ENCODE measurements around the gene SCGB1D1. TPM values are rescaled to one million over a fixed set of nuclear protein-coding genes. Genes with fewer than 3 reads are reported as not detected.

Gene SCGB1D1
- total RNA-seq, 1 experiment from 2014 or later = not detected

DNA sequence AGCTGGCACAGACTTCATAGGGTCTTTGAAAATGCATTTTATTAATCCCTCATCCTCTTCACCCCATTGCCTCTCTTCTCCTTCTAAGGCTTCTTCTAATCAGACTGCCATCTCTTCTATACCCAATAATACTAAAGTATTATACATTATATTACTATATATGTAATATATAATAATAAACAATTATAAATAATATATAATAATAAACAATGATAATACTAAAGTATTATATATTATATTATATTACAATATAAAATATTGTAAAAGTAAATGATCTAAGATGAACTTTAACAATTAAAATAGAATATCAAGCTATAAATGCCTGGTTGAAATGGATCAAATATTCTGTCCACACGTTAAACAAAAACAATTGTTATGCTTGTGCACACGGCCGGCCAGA lies 31.5 kb downstream of the SCGB1D1 start:
- no peak for DNase-seq (ENCODE audit: unreplicated experiment)
- TF ChIP-seq, protein P1, sequence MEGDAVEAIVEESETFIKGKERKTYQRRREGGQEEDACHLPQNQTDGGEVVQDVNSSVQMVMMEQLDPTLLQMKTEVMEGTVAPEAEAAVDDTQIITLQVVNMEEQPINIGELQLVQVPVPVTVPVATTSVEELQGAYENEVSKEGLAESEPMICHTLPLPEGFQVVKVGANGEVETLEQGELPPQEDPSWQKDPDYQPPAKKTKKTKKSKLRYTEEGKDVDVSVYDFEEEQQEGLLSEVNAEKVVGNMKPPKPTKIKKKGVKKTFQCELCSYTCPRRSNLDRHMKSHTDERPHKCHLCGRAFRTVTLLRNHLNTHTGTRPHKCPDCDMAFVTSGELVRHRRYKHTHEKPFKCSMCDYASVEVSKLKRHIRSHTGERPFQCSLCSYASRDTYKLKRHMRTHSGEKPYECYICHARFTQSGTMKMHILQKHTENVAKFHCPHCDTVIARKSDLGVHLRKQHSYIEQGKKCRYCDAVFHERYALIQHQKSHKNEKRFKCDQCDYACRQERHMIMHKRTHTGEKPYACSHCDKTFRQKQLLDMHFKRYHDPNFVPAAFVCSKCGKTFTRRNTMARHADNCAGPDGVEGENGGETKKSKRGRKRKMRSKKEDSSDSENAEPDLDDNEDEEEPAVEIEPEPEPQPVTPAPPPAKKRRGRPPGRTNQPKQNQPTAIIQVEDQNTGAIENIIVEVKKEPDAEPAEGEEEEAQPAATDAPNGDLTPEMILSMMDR (IDR thresholded peaks at IDR 0.05; ENCODE audit: unreplicated experiment) = no peak
- Mint-ChIP-seq H3K4me3 (ENCODE audit: unreplicated experiment) (no peak overlapping the region), H3K9me3 (ENCODE audit: unreplicated experiment) (peaks cover 24% of the 10 kb centered on the region), H3K4me1 (ENCODE audit: insufficient read depth, unreplicated experiment) (no peaks in the 10 kb centered on the region), H3K27ac (ENCODE audit: low read depth, unreplicated experiment) (no peak overlapping the region), H3K27me3 (ENCODE audit: insufficient read depth, unreplicated experiment) (no peaks in the 10 kb centered on the region), H3K36me3 (ENCODE audit: insufficient read depth, unreplicated experiment) (no peaks in the 10 kb centered on the region)
- ChIA-PET POLR2A (interaction anchor here (0.6 to 1.5 kb wide), 3 partner anchors 21 to 1287 kb away, joined by 3 read pairs; partner anchors contain the start of gene SCGB1D2), CTCF (interaction anchor here (0.6 to 2.1 kb wide), 3 partner anchors 56 to 173 kb away, joined by 3 to 9 read pairs (median 3); no protein-coding TSS in a partner anchor)
- no TSS peak for BruUV-seq (replicated peaks)
- intact Hi-C loops (cut with micrococcal nuclease) = no loop called here

DNA sequence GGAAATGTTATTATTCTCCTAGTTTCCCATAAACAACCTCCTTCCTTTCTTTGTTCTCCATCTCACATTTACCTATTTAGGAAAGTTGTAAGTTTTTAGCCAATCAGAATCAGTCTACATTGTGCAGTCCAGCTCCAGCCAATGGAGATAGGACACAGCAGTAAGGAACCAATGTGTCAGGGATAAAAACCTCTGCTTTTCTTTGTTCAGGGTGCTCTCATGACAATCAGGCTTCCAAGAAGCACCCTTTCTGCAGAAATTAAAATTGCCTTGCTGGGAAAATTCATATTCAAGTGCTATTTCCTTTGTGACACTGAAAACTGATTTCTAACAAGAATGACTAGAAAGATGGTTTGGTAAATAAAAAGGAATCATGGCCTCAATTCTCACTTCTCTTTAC lies 33.1 kb downstream of the SCGB1D1 start:
- ChIA-PET CTCF (interaction anchor here (1.5 to 2.1 kb wide), 2 partner anchors 10 to 88 kb away, joined by 4 to 9 read pairs; no protein-coding TSS in a partner anchor), POLR2A (interaction anchor here (1.5 kb wide), 1 partner anchor 19 kb away, joined by 3 read pairs; the partner anchor contains the start of gene SCGB1D2)
- no peak overlapping the region for H3K4me3 Mint-ChIP-seq (ENCODE audit: unreplicated experiment)
- peak; percentile 27 for DNase-seq (ENCODE audit: unreplicated experiment)
- H3K27ac Mint-ChIP-seq (ENCODE audit: low read depth, unreplicated experiment) = no peak overlapping the region
- peaks cover 24% of the 10 kb centered on the region for H3K9me3 Mint-ChIP-seq (ENCODE audit: unreplicated experiment)
- TF ChIP-seq, protein P1 (IDR thresholded peaks at IDR 0.05; ENCODE audit: unreplicated experiment) = no peak
- intact Hi-C loops (cut with micrococcal nuclease) = no loop called here
- no peaks in the 10 kb centered on the region for H3K4me1 Mint-ChIP-seq (ENCODE audit: insufficient read depth, unreplicated experiment)
- H3K27me3 Mint-ChIP-seq (ENCODE audit: insufficient read depth, unreplicated experiment) = no peaks in the 10 kb centered on the region
- no peaks in the 10 kb centered on the region for H3K36me3 Mint-ChIP-seq (ENCODE audit: insufficient read depth, unreplicated experiment)
- no TSS peak for BruUV-seq (replicated peaks)

DNA sequence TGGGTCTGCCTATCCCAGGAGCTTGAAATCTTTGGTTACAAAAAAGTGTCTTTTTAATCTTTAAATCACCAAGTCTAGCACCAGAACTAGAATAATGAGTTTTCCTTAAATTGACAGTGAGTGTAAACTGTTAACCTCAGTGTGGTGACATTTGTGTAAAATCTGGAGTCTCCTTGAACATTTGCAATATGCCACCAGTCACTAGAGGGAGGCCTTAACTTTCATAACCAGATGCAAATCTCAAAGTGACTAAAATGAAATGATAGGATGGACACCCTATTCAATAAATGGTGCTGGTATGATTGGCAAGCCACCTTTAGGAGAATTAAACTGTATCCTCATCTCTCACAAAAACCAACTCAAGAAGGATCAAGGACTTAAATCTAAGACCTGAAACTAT lies 43.7 kb downstream of the SCGB1D1 start:
- TF ChIP-seq, protein P1 (IDR thresholded peaks at IDR 0.05; ENCODE audit: unreplicated experiment) = peak; percentile 10
- DNase-seq (ENCODE audit: unreplicated experiment) = peak; percentile 7
- Mint-ChIP-seq H3K27ac (ENCODE audit: low read depth, unreplicated experiment) (no peak overlapping the region), H3K4me3 (ENCODE audit: unreplicated experiment) (no peak overlapping the region), H3K9me3 (ENCODE audit: unreplicated experiment) (no peaks in the 10 kb centered on the region), H3K4me1 (ENCODE audit: insufficient read depth, unreplicated experiment) (no peaks in the 10 kb centered on the region), H3K27me3 (ENCODE audit: insufficient read depth, unreplicated experiment) (peaks cover 58% of the 10 kb centered on the region), H3K36me3 (ENCODE audit: insufficient read depth, unreplicated experiment) (no peaks in the 10 kb centered on the region)
- CTCF ChIA-PET = interaction anchor here (0.6 to 6.0 kb wide), 8 partner anchors 8 to 106 kb away, joined by 3 to 44 read pairs (median 3); partner anchors contain the start of gene SCGB1D2
- POLR2A ChIA-PET = no interaction called here
- intact Hi-C loops (cut with micrococcal nuclease) = loop anchor here (1.0 kb wide), 1 partner anchor 78 kb away; no protein-coding TSS in a partner anchor
- no TSS peak for BruUV-seq (replicated peaks)

DNA sequence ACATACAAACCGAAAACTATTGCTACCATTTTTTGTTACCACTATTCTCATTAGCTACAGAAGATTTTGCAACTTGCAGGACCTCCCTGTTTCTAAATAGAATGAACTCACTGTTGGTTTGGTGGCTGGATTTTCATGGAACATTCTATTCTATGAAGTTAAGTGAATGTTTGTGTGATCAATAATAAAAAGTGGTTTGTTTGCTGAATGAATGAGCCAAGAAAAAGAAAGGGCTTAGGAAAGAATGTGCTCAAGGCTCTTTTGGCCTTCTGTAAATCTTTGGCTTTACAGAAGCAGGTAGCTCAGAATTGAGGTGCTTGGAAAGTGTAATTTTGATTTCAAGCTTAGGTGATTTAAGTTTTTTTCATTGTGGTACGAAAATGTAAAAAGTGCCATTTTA lies 46.2 kb downstream of the SCGB1D1 start:
- Mint-ChIP-seq H3K27me3 (ENCODE audit: insufficient read depth, unreplicated experiment) (peaks cover 77% of the 10 kb centered on the region), H3K9me3 (ENCODE audit: unreplicated experiment) (no peaks in the 10 kb centered on the region), H3K27ac (ENCODE audit: low read depth, unreplicated experiment) (no peak overlapping the region), H3K4me3 (ENCODE audit: unreplicated experiment) (no peak overlapping the region), H3K4me1 (ENCODE audit: insufficient read depth, unreplicated experiment) (no peaks in the 10 kb centered on the region), H3K36me3 (ENCODE audit: insufficient read depth, unreplicated experiment) (no peaks in the 10 kb centered on the region)
- POLR2A ChIA-PET = interaction anchor here (0.9 kb wide), 2 partner anchors 20 to 112 kb away, joined by 3 to 6 read pairs; no protein-coding TSS in a partner anchor
- TF ChIP-seq, protein P1 (IDR thresholded peaks at IDR 0.05; ENCODE audit: unreplicated experiment) = no peak
- intact Hi-C loops (cut with micrococcal nuclease) = no loop called here
- no peak for DNase-seq (ENCODE audit: unreplicated experiment)
- no TSS peak for BruUV-seq (replicated peaks)
- CTCF ChIA-PET = interaction anchor here (0.7 to 6.0 kb wide), 2 partner anchors 74 to 353 kb away, joined by 3 to 44 read pairs; no protein-coding TSS in a partner anchor

Measured in MCF 10A (cell line).